Right renal cortex interstitium (tissue), 3 donors: ENCODE data around the gene PDK4. TPM values are rescaled to one million over a fixed set of nuclear protein-coding genes. Genes with fewer than 3 reads are reported as not detected.
A peak's percentile ranks its signal among the peaks of the same experiment; 100 is the strongest.

Source experiments
- DNase-seq, 3 donors: peaks; one replicate each; pipeline ENCODE4 v3.0.0-alpha.2; 2013; ENCODE audit warnings: low read depth in 3 of 3, low spot score in 2 of 3
- polyA plus RNA-seq, 3 donors: library from polyadenylated mRNA; unstranded; fragments of 120-200 nt; gene quantifications; one replicate each; pipeline ENCODE4 v1.2.1, GENCODE V29; 2013; ENCODE audit not compliant: insufficient read length in 3 of 3

Gene PDK4
- polyA plus RNA-seq = 10 to 100 TPM; 15.8 to 21.0 (median 17.0) TPM

- peak in 2 of 3 donors; percentile 72 to 78 for DNase-seq
Measured at GRCh38 chr7:95596198-95597063, at the start of gene PDK4. Gene PDK4, minus strand, starts transcription at chr7:95596516. Its CDS starts 223 bp downstream, at chr7:95596293.

GRCh38 chr7:95642173-95642572 is 45.9 kb upstream of the PDK4 start:
- DNase-seq = no peak

- no peak for DNase-seq
Measured at GRCh38 chr7:95636140-95636940, 40.0 kb upstream of the PDK4 start.

DNA sequence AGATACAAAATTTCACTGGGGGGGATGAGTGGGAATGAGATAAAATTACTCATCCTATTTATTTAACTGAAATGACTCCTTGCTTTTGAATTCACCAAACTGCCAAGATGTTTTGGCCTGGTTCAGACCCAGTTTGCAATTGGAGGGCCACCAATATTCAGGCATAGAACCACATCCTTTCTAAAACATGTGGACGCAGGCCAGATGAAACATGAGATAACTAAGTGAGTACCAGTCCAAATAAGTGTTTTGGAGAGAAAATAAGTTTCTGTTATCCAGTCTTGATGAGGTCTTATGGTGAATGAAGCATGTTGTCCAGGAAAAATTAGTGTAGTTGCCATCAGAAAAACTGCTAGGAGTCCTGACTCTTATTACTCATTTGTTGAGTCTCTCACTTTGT is 36.3 kb upstream of the PDK4 start:
- no peak for DNase-seq

- DNase-seq = no peak
Measured at GRCh38 chr7:95631527-95631926, 35.2 kb upstream of the PDK4 start.

- no peak for DNase-seq
Measured at GRCh38 chr7:95630702-95631458, 34.6 kb upstream of the PDK4 start.

- DNase-seq = no peak
Measured at GRCh38 chr7:95628831-95629439, 32.6 kb upstream of the PDK4 start.

DNA sequence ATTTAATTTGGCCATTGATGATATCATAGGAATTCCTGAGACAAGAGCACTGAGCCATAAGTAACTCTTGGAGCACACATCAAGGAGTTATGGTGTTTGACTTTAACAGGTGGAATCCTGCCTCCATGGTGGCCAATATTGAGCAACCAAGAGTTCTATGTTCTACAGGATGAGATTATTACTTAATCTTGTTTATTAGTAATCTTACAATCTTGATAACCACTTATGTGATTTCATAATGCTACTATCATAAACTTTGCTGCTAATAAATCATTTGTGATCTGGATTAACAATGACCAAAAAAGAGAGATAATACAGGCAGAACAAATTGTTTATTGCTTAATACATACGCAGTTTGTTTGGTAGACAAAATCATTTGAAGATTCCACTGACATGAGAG is 27.5 kb upstream of the PDK4 start:
- no peak for DNase-seq

GRCh38 chr7:95622859-95623258 is 26.5 kb upstream of the PDK4 start:
- DNase-seq = no peak

DNA sequence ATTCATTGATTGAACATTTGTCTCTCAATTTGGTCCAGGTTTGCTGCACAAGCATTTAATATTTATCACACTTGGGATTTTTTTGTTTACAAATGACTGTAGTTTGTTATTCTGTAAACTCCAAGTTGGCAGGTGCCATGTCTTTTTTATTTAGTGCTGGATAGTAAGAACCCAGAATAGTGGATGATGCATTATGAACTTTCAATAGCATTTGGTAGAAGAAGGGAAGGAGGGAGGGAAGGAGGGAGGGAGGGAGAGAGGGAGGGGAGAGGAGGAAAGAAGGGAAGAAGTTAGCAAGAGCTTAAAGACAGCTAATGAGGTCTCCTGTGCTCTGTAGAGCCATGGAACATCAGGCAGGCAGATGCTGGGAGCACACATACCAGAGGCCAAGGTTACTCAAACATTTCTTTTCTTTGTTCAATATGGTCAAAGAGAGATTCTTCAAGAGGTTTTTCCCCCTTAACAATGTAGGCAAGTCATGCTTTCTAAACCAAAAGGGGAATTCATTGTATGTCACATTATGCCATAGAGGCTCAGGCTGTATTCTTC is 25.8 kb upstream of the PDK4 start:
- DNase-seq = no peak

- DNase-seq = no peak
Measured at GRCh38 chr7:95621404-95621803, 25.1 kb upstream of the PDK4 start.

DNA sequence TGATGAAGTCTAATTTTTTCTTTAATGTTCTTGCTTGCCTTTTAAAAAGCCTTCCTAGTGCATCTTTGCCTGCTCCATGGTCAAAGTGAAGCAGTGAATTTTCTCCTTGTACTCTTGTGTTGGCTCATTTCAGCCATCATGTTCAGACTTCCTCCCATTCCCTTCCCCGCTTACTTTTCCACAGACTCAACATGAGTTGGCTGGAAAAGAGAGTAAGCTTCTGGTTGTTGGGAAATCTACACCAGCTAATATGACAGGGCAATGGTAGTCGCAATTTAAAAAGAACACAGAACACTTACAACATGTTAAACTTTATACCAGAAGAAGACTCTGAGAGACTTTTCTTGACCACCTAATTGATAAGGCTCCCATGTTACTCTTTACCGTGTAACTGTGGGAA is 24.3 kb upstream of the PDK4 start:
- no peak for DNase-seq

- DNase-seq = no peak
Measured at GRCh38 chr7:95619921-95620320, 23.6 kb upstream of the PDK4 start.

DNA sequence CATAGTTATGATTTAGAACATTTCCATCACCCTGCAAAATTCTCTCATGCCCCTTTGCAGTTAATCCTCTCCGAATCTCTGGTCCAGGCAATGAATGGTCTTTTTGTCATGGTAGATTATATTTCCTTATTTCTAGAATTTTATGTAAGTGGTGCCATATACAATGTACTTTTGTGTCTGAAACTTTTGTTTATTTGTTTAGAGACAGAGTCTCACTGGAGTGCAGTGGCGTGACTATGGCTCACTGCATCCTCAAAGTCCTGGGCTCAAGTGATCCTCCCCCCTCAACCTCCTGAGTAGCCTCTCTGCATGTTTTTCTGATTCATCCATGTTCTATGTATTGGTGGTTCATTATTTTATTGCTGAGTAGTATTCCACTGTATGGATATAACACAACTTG is 23.2 kb upstream of the PDK4 start:
- no peak for DNase-seq

- no peak for DNase-seq
Measured at GRCh38 chr7:95614442-95614940, 18.2 kb upstream of the PDK4 start.

- DNase-seq = no peak
Measured at GRCh38 chr7:95611224-95611623, 14.9 kb upstream of the PDK4 start.

- DNase-seq = no peak
Measured at GRCh38 chr7:95609277-95609971, 13.1 kb upstream of the PDK4 start.

- peak; percentile 81 to 92 (median 86) for DNase-seq
Measured at GRCh38 chr7:95608359-95609173, 12.2 kb upstream of the PDK4 start.

DNA sequence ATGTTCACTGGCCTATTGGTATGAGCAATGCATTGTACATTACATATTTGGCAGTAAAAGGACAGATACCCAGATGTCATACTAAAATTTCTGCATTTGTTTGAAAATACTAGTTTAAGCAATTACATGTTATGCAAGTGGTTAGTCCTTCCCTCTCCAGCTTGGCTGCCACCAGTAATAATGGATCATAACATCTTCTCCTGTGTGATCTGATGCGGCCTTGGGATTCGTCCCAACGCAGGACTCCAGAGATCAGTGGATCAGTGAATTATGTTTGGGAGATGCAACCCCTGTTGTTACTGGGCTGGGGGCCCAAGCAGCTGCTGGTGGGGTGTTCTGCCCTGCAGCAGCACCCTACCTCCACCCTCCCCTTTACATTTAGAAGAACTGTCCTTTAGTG is 11.2 kb upstream of the PDK4 start:
- DNase-seq = no peak
